Vagina (tissue), 2 donors: Measurements from ENCODE around the gene KISS1R.

Experiments
- POLR2A ChIP-seq, 2 donors: fragments of 450-650 bp; IDR thresholded peaks; one replicate each; pipeline ENCODE4 v1.6.1; 2017; ENCODE audit warnings: antibody characterized with exemption in 2 of 2, mild to moderate bottlenecking in 2 of 2, moderate library complexity in 2 of 2
- POLR2AphosphoS5 ChIP-seq, 2 donors: sonication (generic); formaldehyde crosslinking; IDR thresholded peaks; one replicate each; pipeline ENCODE4 v1.9.0; 2017; ENCODE audit warnings: antibody characterized with exemption in 2 of 2, mild to moderate bottlenecking in 2 of 2, low read depth in 1 of 2; ENCODE audit not compliant: insufficient read depth in 1 of 2
- TF ChIP-seq, protein P1 (sequence below), 3 experiments: fragments of 450-650 bp in 2 of 3; fragments of 200-600 bp in 1 of 3; sonication (generic) in 1 of 3; IDR thresholded peaks; one replicate each; pipeline ENCODE4 v1.5.1; 2017 to 2019; ENCODE audit warnings: antibody characterized with exemption in 3 of 3, mild to moderate bottlenecking in 2 of 3, moderate library complexity in 2 of 3

GRCh38 chr19:870314-870713, 46.8 kb upstream of the KISS1R start:
- TF ChIP-seq, protein P1, sequence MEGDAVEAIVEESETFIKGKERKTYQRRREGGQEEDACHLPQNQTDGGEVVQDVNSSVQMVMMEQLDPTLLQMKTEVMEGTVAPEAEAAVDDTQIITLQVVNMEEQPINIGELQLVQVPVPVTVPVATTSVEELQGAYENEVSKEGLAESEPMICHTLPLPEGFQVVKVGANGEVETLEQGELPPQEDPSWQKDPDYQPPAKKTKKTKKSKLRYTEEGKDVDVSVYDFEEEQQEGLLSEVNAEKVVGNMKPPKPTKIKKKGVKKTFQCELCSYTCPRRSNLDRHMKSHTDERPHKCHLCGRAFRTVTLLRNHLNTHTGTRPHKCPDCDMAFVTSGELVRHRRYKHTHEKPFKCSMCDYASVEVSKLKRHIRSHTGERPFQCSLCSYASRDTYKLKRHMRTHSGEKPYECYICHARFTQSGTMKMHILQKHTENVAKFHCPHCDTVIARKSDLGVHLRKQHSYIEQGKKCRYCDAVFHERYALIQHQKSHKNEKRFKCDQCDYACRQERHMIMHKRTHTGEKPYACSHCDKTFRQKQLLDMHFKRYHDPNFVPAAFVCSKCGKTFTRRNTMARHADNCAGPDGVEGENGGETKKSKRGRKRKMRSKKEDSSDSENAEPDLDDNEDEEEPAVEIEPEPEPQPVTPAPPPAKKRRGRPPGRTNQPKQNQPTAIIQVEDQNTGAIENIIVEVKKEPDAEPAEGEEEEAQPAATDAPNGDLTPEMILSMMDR (IDR thresholded peaks at IDR 0.05), result no peak
- no peak for TF ChIP-seq POLR2AphosphoS5 (IDR thresholded peaks at IDR 0.05; ENCODE audit: insufficient read depth in 1 of 2, low read depth in 1 of 2)
- no peak for TF ChIP-seq POLR2A (IDR thresholded peaks at IDR 0.05)
